Panc1 (cell line): Measurements from ENCODE around the gene POLR3A.

ENCODE experiments used
- POLR2AphosphoS5 ChIP-seq: IDR thresholded peaks from 2 replicates; pipeline ENCODE4 v1.6.1; 2012; ENCODE audit warnings: mild to moderate bottlenecking, low read depth, low read length, moderate library complexity
- SIN3A ChIP-seq: IDR thresholded peaks from 2 replicates; pipeline ENCODE4 v1.6.1; 2012; ENCODE audit warnings: low read depth, mild to moderate bottlenecking, low read length, moderate library complexity, borderline replicate concordance; ENCODE audit not compliant: insufficient read depth
- TCF7L2 ChIP-seq: IDR thresholded peaks from 2 replicates; pipeline ENCODE4 v1.6.1; 2011; ENCODE audit warnings: mild to moderate bottlenecking, low read depth, low read length, inconsistent platforms
- TF ChIP-seq, protein P1 (sequence below): fragments of 450-650 bp; IDR thresholded peaks from 2 replicates; pipeline ENCODE4 v1.5.1; 2017; ENCODE audit warnings: mild to moderate bottlenecking
- TF ChIP-seq, protein P2 (sequence below), 2 experiments: IDR thresholded peaks; 2 replicates each; pipeline ENCODE4 v1.6.1; 2011 to 2012; ENCODE audit warnings: low read depth in 2 of 2, control low read depth in 1 of 2, low read length in 1 of 2, mild to moderate bottlenecking in 1 of 2, moderate library complexity in 1 of 2; ENCODE audit not compliant: insufficient read depth in 1 of 2

DNA sequence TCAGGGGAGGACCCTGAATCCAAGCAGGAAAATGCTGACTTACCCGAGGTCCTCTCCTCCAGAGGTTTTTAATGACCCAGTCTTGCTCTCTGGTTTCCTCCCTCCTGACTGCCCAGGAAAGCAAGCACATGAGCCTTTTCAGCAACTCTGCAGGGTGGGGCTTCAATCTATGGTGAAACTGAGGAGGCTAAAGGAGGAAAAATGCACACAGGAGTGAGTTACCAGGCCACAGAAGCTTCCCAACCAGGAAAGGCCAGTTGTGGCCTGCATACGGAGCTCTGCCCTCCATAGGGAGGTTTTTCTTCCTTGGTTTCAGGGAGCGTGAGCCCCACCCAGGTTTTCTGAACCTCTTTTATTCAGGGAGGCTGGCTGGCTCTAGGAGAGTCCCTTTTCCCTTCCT, 88.7 kb downstream of the POLR3A start:
- TF ChIP-seq, protein P1, sequence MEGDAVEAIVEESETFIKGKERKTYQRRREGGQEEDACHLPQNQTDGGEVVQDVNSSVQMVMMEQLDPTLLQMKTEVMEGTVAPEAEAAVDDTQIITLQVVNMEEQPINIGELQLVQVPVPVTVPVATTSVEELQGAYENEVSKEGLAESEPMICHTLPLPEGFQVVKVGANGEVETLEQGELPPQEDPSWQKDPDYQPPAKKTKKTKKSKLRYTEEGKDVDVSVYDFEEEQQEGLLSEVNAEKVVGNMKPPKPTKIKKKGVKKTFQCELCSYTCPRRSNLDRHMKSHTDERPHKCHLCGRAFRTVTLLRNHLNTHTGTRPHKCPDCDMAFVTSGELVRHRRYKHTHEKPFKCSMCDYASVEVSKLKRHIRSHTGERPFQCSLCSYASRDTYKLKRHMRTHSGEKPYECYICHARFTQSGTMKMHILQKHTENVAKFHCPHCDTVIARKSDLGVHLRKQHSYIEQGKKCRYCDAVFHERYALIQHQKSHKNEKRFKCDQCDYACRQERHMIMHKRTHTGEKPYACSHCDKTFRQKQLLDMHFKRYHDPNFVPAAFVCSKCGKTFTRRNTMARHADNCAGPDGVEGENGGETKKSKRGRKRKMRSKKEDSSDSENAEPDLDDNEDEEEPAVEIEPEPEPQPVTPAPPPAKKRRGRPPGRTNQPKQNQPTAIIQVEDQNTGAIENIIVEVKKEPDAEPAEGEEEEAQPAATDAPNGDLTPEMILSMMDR, result no peak
- TF ChIP-seq POLR2AphosphoS5 (no peak), TCF7L2 (no peak), SIN3A (no peak)
- TF ChIP-seq, protein P2, sequence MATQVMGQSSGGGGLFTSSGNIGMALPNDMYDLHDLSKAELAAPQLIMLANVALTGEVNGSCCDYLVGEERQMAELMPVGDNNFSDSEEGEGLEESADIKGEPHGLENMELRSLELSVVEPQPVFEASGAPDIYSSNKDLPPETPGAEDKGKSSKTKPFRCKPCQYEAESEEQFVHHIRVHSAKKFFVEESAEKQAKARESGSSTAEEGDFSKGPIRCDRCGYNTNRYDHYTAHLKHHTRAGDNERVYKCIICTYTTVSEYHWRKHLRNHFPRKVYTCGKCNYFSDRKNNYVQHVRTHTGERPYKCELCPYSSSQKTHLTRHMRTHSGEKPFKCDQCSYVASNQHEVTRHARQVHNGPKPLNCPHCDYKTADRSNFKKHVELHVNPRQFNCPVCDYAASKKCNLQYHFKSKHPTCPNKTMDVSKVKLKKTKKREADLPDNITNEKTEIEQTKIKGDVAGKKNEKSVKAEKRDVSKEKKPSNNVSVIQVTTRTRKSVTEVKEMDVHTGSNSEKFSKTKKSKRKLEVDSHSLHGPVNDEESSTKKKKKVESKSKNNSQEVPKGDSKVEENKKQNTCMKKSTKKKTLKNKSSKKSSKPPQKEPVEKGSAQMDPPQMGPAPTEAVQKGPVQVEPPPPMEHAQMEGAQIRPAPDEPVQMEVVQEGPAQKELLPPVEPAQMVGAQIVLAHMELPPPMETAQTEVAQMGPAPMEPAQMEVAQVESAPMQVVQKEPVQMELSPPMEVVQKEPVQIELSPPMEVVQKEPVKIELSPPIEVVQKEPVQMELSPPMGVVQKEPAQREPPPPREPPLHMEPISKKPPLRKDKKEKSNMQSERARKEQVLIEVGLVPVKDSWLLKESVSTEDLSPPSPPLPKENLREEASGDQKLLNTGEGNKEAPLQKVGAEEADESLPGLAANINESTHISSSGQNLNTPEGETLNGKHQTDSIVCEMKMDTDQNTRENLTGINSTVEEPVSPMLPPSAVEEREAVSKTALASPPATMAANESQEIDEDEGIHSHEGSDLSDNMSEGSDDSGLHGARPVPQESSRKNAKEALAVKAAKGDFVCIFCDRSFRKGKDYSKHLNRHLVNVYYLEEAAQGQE (IDR thresholded peaks at IDR 0.05; ENCODE audit: insufficient read depth in 1 of 2, low read depth in 2 of 2, low read length in 1 of 2), result no peak
